A549 (cell line): ENCODE measurements around the gene ERI2. TPM values are rescaled to one million over a fixed set of nuclear protein-coding genes. Genes with fewer than 3 reads are reported as not detected.
"Not testable (repeated sequence)": the region's sequence is repeated elsewhere in the genome, so short reads cannot be mapped to it uniquely, and the experiment has no call there.

Experiments
- ATAC-seq, 2 experiments: fragments of 200-7000 bp in 1 of 2; fragments of >200 bp in 1 of 2; cut with Nextera tagmentation in 1 of 2; cut with Tn5 transposase in 1 of 2; 3 replicates each; pipeline versions ENCODE4 v1.8.0 to v1.9.1; 2018 to 2020; ENCODE audit warnings: mild to moderate bottlenecking in 1 of 2, moderate library complexity in 1 of 2
- CTCF ChIA-PET: fragments of 300-600 bp; sonication (Branson Sonifier 250); formaldehyde crosslinking; extraction: SDS; loops from one replicate; lab custom pipeline; 2021; ENCODE audit warnings: antibody characterized with exemption, inconsistent platforms; lab: Yijun Ruan, JAX
- POLR2A ChIA-PET: fragments of 350-600 bp; formaldehyde crosslinking; extraction: SDS; loops from one replicate; lab custom pipeline; 2021; ENCODE audit warnings: antibody characterized with exemption, inconsistent platforms; lab: Yijun Ruan, JAX
- DNase-seq, 2 experiments: peaks; one replicate each; pipeline versions ENCODE4 v3.0.0 to v3.0.0-alpha.2; 2011 to 2016; ENCODE audit warnings: low read depth in 1 of 2, low spot score in 1 of 2
- FAIRE-seq: peaks from 2 replicates; lab custom pipeline; 2011; peaks lifted over from hg19 to GRCh38; lab: Jason Lieb, UNC
- H3K27ac ChIP-seq, 2 experiments: fragments of >200 bp; sonication (Bioruptor Twin); formaldehyde crosslinking; 3 replicates each; pipeline ENCODE4 v1.5.1; 2016 to 2017
- H3K4me1 ChIP-seq: fragments of >200 bp; sonication (Bioruptor Twin); formaldehyde crosslinking; 3 replicates; pipeline ENCODE4 v1.6.1; 2016
- H3K4me2 ChIP-seq: fragments of >200 bp; sonication (Bioruptor Twin); formaldehyde crosslinking; 3 replicates; pipeline ENCODE4 v1.6.1; 2016
- H3K4me3 ChIP-seq: fragments of >200 bp; sonication (Bioruptor Twin); formaldehyde crosslinking; 3 replicates; pipeline ENCODE4 v1.5.1; 2016
- H3K9me3 ChIP-seq: fragments of >200 bp; sonication (Bioruptor Twin); formaldehyde crosslinking; 3 replicates; pipeline ENCODE4 v1.6.1; 2016
- ATOH8 ChIP-seq: fragments of 250-450 bp; sonication (Bioruptor Pico); IDR thresholded peaks from 2 replicates; pipeline ENCODE4 v1.5.0; 2020; ENCODE audit warnings: low read depth, mild to moderate bottlenecking, moderate library complexity
- CHD2 ChIP-seq: fragments of 150-350 bp; IDR thresholded peaks from 2 replicates; pipeline ENCODE4 v1.6.1; 2014; ENCODE audit warnings: low read length; ENCODE audit not compliant: partially characterized antibody
- EHF ChIP-seq: fragments of 250-450 bp; sonication (Bioruptor Pico); IDR thresholded peaks from 2 replicates; pipeline ENCODE4 v1.5.0; 2020; ENCODE audit warnings: mild to moderate bottlenecking
- EP300 ChIP-seq, 2 experiments: fragments of >200 bp; sonication (Bioruptor Twin); formaldehyde crosslinking; IDR thresholded peaks; 2 replicates in 1 of 2; 3 replicates in 1 of 2; pipeline ENCODE4 v1.6.1; 2016 to 2017
- FOSL2 ChIP-seq, 2 experiments: fragments of 450-650 bp in 1 of 2; fragments of >200 bp in 1 of 2; sonication (Bioruptor Twin) in 1 of 2; formaldehyde crosslinking; IDR thresholded peaks; 2 replicates each; pipeline versions ENCODE4 v1.5.0 to v1.6.1; 2016 to 2020; ENCODE audit warnings: mild to moderate bottlenecking in 1 of 2, moderate library complexity in 1 of 2
- FOXS1 ChIP-seq: fragments of 250-450 bp; sonication (Bioruptor Pico); IDR thresholded peaks from 2 replicates; pipeline ENCODE4 v1.5.0; 2020; ENCODE audit warnings: mild to moderate bottlenecking, moderate library complexity
- HOXB5 ChIP-seq: fragments of 250-450 bp; sonication (Bioruptor Pico); IDR thresholded peaks from 2 replicates; pipeline ENCODE4 v1.5.0; 2020; ENCODE audit warnings: mild to moderate bottlenecking, moderate library complexity
- KDM1A ChIP-seq: fragments of 200-600 bp; sonication (generic); IDR thresholded peaks from 2 replicates; pipeline ENCODE4 v1.6.1; 2016; ENCODE audit warnings: low read depth, mild to moderate bottlenecking
- NPAS2 ChIP-seq: fragments of 250-450 bp; sonication (Bioruptor Pico); IDR thresholded peaks from 2 replicates; pipeline ENCODE4 v1.8.0; 2022; ENCODE audit warnings: mild to moderate bottlenecking, moderate library complexity, borderline replicate concordance
- NR3C1 ChIP-seq: fragments of >200 bp; sonication (Bioruptor Twin); formaldehyde crosslinking; IDR thresholded peaks from 3 replicates; pipeline ENCODE4 v1.6.1; 2017
- PHF8 ChIP-seq: fragments of 200-600 bp; sonication (generic); IDR thresholded peaks from 2 replicates; pipeline ENCODE4 v1.6.1; 2016; ENCODE audit warnings: low read depth, mild to moderate bottlenecking, antibody characterized with exemption, moderate library complexity, borderline replicate concordance
- RCOR1 ChIP-seq: fragments of 150-350 bp; IDR thresholded peaks from 2 replicates; pipeline ENCODE4 v1.6.1; 2014; ENCODE audit warnings: antibody characterized with exemption, low read length, low read depth
- REST ChIP-seq: fragments of 200-600 bp; sonication (generic); IDR thresholded peaks from 2 replicates; pipeline ENCODE4 v1.6.1; 2016; ENCODE audit warnings: antibody characterized with exemption, mild to moderate bottlenecking, moderate library complexity
- TP53 ChIP-seq: fragments of 250-450 bp; sonication (Bioruptor Pico); IDR thresholded peaks from 2 replicates; pipeline ENCODE4 v1.5.0; 2021; ENCODE audit warnings: mild to moderate bottlenecking, moderate library complexity
- ZC3H11A ChIP-seq: fragments of 450-650 bp; IDR thresholded peaks from 2 replicates; pipeline ENCODE4 v1.6.1; 2014; ENCODE audit warnings: antibody characterized with exemption, mild to moderate bottlenecking
- ZFP36 ChIP-seq: fragments of 450-650 bp; IDR thresholded peaks from 2 replicates; pipeline ENCODE4 v1.6.1; 2014; ENCODE audit warnings: borderline replicate concordance; ENCODE audit not compliant: partially characterized antibody
- WGBS: methylation state at CpG from one replicate; pipeline ENCODE4 v1.1.6; 2017; ENCODE audit errors: missing lambda C conversion rate; 5-methylcytosine and 5-hydroxymethylcytosine counted together
- polyA plus RNA-seq, 4 experiments: library from polyadenylated mRNA; depleted of rRNA in 3 of 4; stranded (reverse); fragments of >200 nt; fragmentation: RNase III in 1 of 4; extraction: RNeasy Plus Mini Kit Qiagen cat#74134 plus additional on column Dnase treatment in 1 of 4; gene quantifications; 2 replicates in 3 of 4; 3 replicates in 1 of 4; pipeline ENCODE4 v1.2.3, GENCODE V29; 2011 to 2017
- TF ChIP-seq, protein P1 (sequence below): fragments of >200 bp; sonication (Bioruptor Twin); formaldehyde crosslinking; IDR thresholded peaks from 3 replicates; pipeline ENCODE4 v1.6.1; 2016

Gene ERI2
- polyA plus RNA-seq, 2 of the 4 experiments (the other 2 are of a cell fraction), result 15.9 to 25.1 TPM

- not testable (repeated sequence) for H3K4me1 ChIP-seq, H3K9me3 ChIP-seq, DNase-seq, FAIRE-seq
- Histone ChIP-seq H3K27ac (peak overlapping the region; percentile 84 to 94), H3K4me3 (peak overlapping the region; percentile 75), H3K4me2 (peak overlapping the region; percentile 84)
- ChIA-PET CTCF (interaction anchor here (0.8 to 2.3 kb wide), 12 partner anchors 10 to 495 kb away, joined by 3 to 12 read pairs (median 4); no protein-coding TSS in a partner anchor), POLR2A (interaction anchor here (1.1 to 1.6 kb wide), 4 partner anchors 42 to 495 kb away, joined by 3 to 8 read pairs (median 6); partner anchors contain the start of genes ACSM3, DCUN1D3 and LYRM1)
- TF ChIP-seq PHF8, result peak; percentile 62; the same call in 1 of the 2 replicates
- peak in 1 of 2 experiments; percentile 3; a peak in 2 of 6 replicates for ATAC-seq
- 9% methylated on average over 12 of the region's 12 CpGs for WGBS
Measured at GRCh38 chr16:20805684-20806167, 546 bp downstream of the ERI2 start.

DNA sequence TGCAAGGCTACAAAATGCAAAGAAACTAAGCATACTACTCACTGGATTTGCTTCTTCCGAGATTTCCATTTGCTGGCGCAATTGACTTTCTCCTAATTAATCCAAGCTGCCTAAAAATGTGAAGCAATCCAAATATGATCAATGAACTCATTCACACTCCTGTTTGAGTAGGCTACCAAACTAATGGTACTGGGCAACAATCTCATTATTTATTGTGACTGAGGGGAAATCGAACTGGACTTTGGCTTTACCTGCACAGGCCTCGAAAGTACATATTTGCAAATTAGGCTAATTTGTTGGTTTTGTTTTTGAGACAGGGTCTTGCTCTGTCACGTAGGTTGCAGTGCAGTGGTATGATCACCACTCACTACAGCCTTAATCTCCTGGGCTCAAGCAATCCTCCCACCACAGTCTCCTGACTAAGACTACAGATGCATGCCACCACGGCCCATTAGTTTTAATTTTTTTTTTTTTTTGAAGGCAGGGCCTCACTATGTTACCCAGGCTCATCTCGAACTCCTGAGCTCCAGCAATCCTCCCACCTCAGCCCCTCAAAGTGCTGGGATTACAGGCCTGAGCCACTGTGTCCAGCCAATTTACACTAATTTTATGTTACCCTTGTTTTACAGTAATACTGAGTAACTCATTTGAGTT is 2.6 kb downstream of the ERI2 start:
- no peak overlapping the region for H3K27ac ChIP-seq
- TF ChIP-seq ATOH8 (CRISPR knock-in tag), result no peak
- no peak for TF ChIP-seq NPAS2 (CRISPR knock-in tag)
- no peak for TF ChIP-seq HOXB5
- no peak for TF ChIP-seq NR3C1
- TF ChIP-seq EP300 (IDR thresholded peaks at IDR 0.05), result no peak
- no peak for TF ChIP-seq CHD2
- no peak for TF ChIP-seq TP53 (CRISPR knock-in tag)
- TF ChIP-seq REST, result no peak
- TF ChIP-seq, all 56 proteins: peak for 0
- no peak for ATAC-seq
- no peak for DNase-seq
- Histone ChIP-seq H3K4me2 (no peak overlapping the region), H3K4me1 (peaks cover 7% of the 10 kb centered on the region; the same call in 1 of the 3 replicates), H3K4me3 (no peak overlapping the region), H3K9me3 (no peaks in the 10 kb centered on the region)
- 95% methylated on average over 7 of the region's 7 CpGs for WGBS
- ChIA-PET CTCF (interaction anchor here (1.0 to 1.6 kb wide), 3 partner anchors 30 to 497 kb away, joined by 3 to 5 read pairs (median 4); no protein-coding TSS in a partner anchor), POLR2A (no interaction called here)
- FAIRE-seq, result no peak

GRCh38 chr16:20803192-20803560 is 3.1 kb downstream of the ERI2 start:
- no peak overlapping the region for H3K27ac ChIP-seq

More at GRCh38 chr16:20803192-20803560, 3.1 kb downstream of the ERI2 start:
- TF ChIP-seq ZC3H11A (no peak), FOSL2 (IDR thresholded peaks at IDR 0.05) (no peak), FOSL2 (CRISPR knock-in tag; IDR thresholded peaks at IDR 0.05) (no peak), ZFP36 (no peak), KDM1A (no peak), EHF (no peak), FOXS1 (CRISPR knock-in tag) (no peak), RCOR1 (no peak)
- TF ChIP-seq, protein P1, sequence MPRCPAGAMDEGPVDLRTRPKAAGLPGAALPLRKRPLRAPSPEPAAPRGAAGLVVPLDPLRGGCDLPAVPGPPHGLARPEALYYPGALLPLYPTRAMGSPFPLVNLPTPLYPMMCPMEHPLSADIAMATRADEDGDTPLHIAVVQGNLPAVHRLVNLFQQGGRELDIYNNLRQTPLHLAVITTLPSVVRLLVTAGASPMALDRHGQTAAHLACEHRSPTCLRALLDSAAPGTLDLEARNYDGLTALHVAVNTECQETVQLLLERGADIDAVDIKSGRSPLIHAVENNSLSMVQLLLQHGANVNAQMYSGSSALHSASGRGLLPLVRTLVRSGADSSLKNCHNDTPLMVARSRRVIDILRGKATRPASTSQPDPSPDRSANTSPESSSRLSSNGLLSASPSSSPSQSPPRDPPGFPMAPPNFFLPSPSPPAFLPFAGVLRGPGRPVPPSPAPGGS, result no peak
- Histone ChIP-seq H3K4me1 (peaks cover 7% of the 10 kb centered on the region; the same call in 1 of the 3 replicates), H3K4me2 (no peak overlapping the region), H3K9me3 (no peaks in the 10 kb centered on the region), H3K4me3 (no peak overlapping the region)
- ATAC-seq (no peak), DNase-seq (no peak), FAIRE-seq (no peak)
- CTCF ChIA-PET, result interaction anchor here (1.6 kb wide), 1 partner anchor 280 kb away, joined by 5 read pairs; no protein-coding TSS in a partner anchor
- WGBS, result 66% methylated on average over 2 of the region's 2 CpGs
- POLR2A ChIA-PET, result no interaction called here
